Activated CD4-positive, alpha-beta T cell treated with anti-CD3 and anti-CD28 coated beads, Interleukin-2, amount 10 ng/mL, durations not matched to agents 7 days and 5 days (primary cell): ENCODE results near the gene TMEM169. TPM values are rescaled to one million over a fixed set of nuclear protein-coding genes. Genes with fewer than 3 reads are reported as not detected.

Source experiments
- CTCF ChIA-PET: fragments of 350-600 bp; sonication (Branson Sonifier 250); formaldehyde crosslinking; loops from one replicate; lab custom pipeline; 2021; ENCODE audit warnings: antibody characterized with exemption; lab: Charles Lee
- POLR2A ChIA-PET: fragments of 350-600 bp; sonication (Branson Sonifier 250); formaldehyde crosslinking; loops from one replicate; lab custom pipeline; 2021; ENCODE audit warnings: antibody characterized with exemption; lab: Charles Lee
- DNase-seq: peaks from one replicate; pipeline ENCODE4 v3.0.0-alpha.2; 2020
- H3K27ac Mint-ChIP-seq: one replicate; pipeline ENCODE4 v1.8.0; 2021; ENCODE audit warnings: mild to moderate bottlenecking, moderate library complexity, mixed read lengths
- H3K27me3 Mint-ChIP-seq: one replicate; pipeline ENCODE4 v1.8.0; 2021; ENCODE audit warnings: mixed read lengths
- H3K36me3 Mint-ChIP-seq: one replicate; pipeline ENCODE4 v1.8.0; 2021; ENCODE audit warnings: low read depth, mixed read lengths
- H3K4me1 Mint-ChIP-seq: one replicate; pipeline ENCODE4 v1.8.0; 2021; ENCODE audit warnings: mixed read lengths
- H3K4me3 Mint-ChIP-seq: one replicate; pipeline ENCODE4 v1.8.0; 2021; ENCODE audit warnings: mild to moderate bottlenecking, moderate library complexity, mixed read lengths
- H3K9me3 Mint-ChIP-seq: one replicate; pipeline ENCODE4 v1.8.0; 2021; ENCODE audit warnings: mixed read lengths
- total RNA-seq, 2 experiments: library from RNA; stranded (reverse); gene quantifications; one replicate each; pipeline ENCODE4 v1.2.3, GENCODE V29; 2021

Gene TMEM169
- total RNA-seq, 2 experiments from 2014 or later: 2.6 to 3.0 TPM

GRCh38 chr2:216055680-216056079 lies 26.0 kb upstream of the TMEM169 start:
- no peak for DNase-seq
- Mint-ChIP-seq H3K27me3 (no peaks in the 10 kb centered on the region), H3K27ac (peak overlapping the region; percentile 14), H3K4me3 (no peak overlapping the region), H3K4me1 (peaks cover 35% of the 10 kb centered on the region), H3K36me3 (peaks cover 38% of the 10 kb centered on the region), H3K9me3 (no peaks in the 10 kb centered on the region)
- ChIA-PET POLR2A (no interaction called here), CTCF (no interaction called here)

- no peaks in the 10 kb centered on the region for H3K9me3 Mint-ChIP-seq
- CTCF ChIA-PET: interaction anchor here (1.3 kb wide), 1 partner anchor 25 kb away, joined by 4 read pairs; no protein-coding TSS in a partner anchor
- POLR2A ChIA-PET: no interaction called here
- H3K4me3 Mint-ChIP-seq: no peak overlapping the region
- H3K27me3 Mint-ChIP-seq: no peaks in the 10 kb centered on the region
- H3K4me1 Mint-ChIP-seq: peaks cover 35% of the 10 kb centered on the region
- DNase-seq: no peak
- peaks cover 36% of the 10 kb centered on the region for H3K36me3 Mint-ChIP-seq
- H3K27ac Mint-ChIP-seq: peak overlapping the region; percentile 19
These were observed 25.0 kb upstream of the TMEM169 start for GRCh38 chr2:216056739-216057138.

GRCh38 chr2:216057688-216058193 lies 24.0 kb upstream of the TMEM169 start:
- no peaks in the 10 kb centered on the region for H3K9me3 Mint-ChIP-seq
- ChIA-PET CTCF (interaction anchor here (0.6 to 3.2 kb wide), 7 partner anchors 8 to 1419 kb away, joined by 3 to 15 read pairs (median 5); no protein-coding TSS in a partner anchor), POLR2A (no interaction called here)
- peak overlapping the region; percentile 94 for H3K27ac Mint-ChIP-seq
- peaks cover 35% of the 10 kb centered on the region for H3K4me1 Mint-ChIP-seq
- DNase-seq: peak; percentile 79
- H3K4me3 Mint-ChIP-seq: peak overlapping the region; percentile 67
- H3K27me3 Mint-ChIP-seq: no peaks in the 10 kb centered on the region
- peaks cover 38% of the 10 kb centered on the region for H3K36me3 Mint-ChIP-seq

GRCh38 chr2:216059233-216059834 lies 22.4 kb upstream of the TMEM169 start:
- POLR2A ChIA-PET: no interaction called here
- H3K4me3 Mint-ChIP-seq: no peak overlapping the region
- no peak for DNase-seq
- H3K36me3 Mint-ChIP-seq: peaks cover 43% of the 10 kb centered on the region
- H3K9me3 Mint-ChIP-seq: no peaks in the 10 kb centered on the region
- CTCF ChIA-PET: interaction anchor here (0.6 to 3.2 kb wide), 9 partner anchors 12 to 82 kb away, joined by 3 to 15 read pairs (median 4); no protein-coding TSS in a partner anchor
- H3K27ac Mint-ChIP-seq: no peak overlapping the region
- H3K4me1 Mint-ChIP-seq: peaks cover 35% of the 10 kb centered on the region
- no peaks in the 10 kb centered on the region for H3K27me3 Mint-ChIP-seq

GRCh38 chr2:216064014-216064630 lies 17.6 kb upstream of the TMEM169 start:
- H3K4me3 Mint-ChIP-seq: no peak overlapping the region
- H3K27me3 Mint-ChIP-seq: no peaks in the 10 kb centered on the region
- peaks cover 29% of the 10 kb centered on the region for H3K36me3 Mint-ChIP-seq
- H3K9me3 Mint-ChIP-seq: no peaks in the 10 kb centered on the region
- ChIA-PET CTCF (interaction anchor here (0.6 kb wide), 1 partner anchor 22 kb away, joined by 4 read pairs; no protein-coding TSS in a partner anchor), POLR2A (no interaction called here)
- H3K4me1 Mint-ChIP-seq: peaks cover 13% of the 10 kb centered on the region
- DNase-seq: no peak
- no peak overlapping the region for H3K27ac Mint-ChIP-seq

GRCh38 chr2:216064665-216065064 lies 17.1 kb upstream of the TMEM169 start:
- ChIA-PET POLR2A (no interaction called here), CTCF (interaction anchor here (0.6 kb wide), 2 partner anchors 21 to 93 kb away, joined by 3 to 4 read pairs; no protein-coding TSS in a partner anchor)
- peaks cover 26% of the 10 kb centered on the region for H3K36me3 Mint-ChIP-seq
- no peak overlapping the region for H3K4me3 Mint-ChIP-seq
- H3K9me3 Mint-ChIP-seq: no peaks in the 10 kb centered on the region
- DNase-seq: no peak
- no peaks in the 10 kb centered on the region for H3K27me3 Mint-ChIP-seq
- peaks cover 10% of the 10 kb centered on the region for H3K4me1 Mint-ChIP-seq
- no peak overlapping the region for H3K27ac Mint-ChIP-seq

GRCh38 chr2:216066230-216066629 lies 15.5 kb upstream of the TMEM169 start:
- Mint-ChIP-seq H3K27ac (peak overlapping the region; percentile 15), H3K4me3 (no peak overlapping the region), H3K27me3 (no peaks in the 10 kb centered on the region), H3K36me3 (peaks cover 29% of the 10 kb centered on the region), H3K4me1 (peaks cover 9% of the 10 kb centered on the region), H3K9me3 (no peaks in the 10 kb centered on the region)
- ChIA-PET POLR2A (no interaction called here), CTCF (interaction anchor here (0.6 to 1.2 kb wide), 3 partner anchors 18 to 627 kb away, joined by 3 to 4 read pairs (median 4); no protein-coding TSS in a partner anchor)
- no peak for DNase-seq

GRCh38 chr2:216069028-216069427 lies 12.7 kb upstream of the TMEM169 start:
- CTCF ChIA-PET: interaction anchor here (0.8 to 2.8 kb wide), 2 partner anchors 11 to 24 kb away, joined by 3 to 9 read pairs; no protein-coding TSS in a partner anchor
- no peak overlapping the region for H3K4me3 Mint-ChIP-seq
- H3K27me3 Mint-ChIP-seq: no peaks in the 10 kb centered on the region
- H3K4me1 Mint-ChIP-seq: peaks cover 16% of the 10 kb centered on the region
- H3K9me3 Mint-ChIP-seq: no peaks in the 10 kb centered on the region
- H3K36me3 Mint-ChIP-seq: peaks cover 32% of the 10 kb centered on the region
- DNase-seq: no peak
- no peak overlapping the region for H3K27ac Mint-ChIP-seq
- POLR2A ChIA-PET: no interaction called here

- H3K4me1 Mint-ChIP-seq: peaks cover 28% of the 10 kb centered on the region
- ChIA-PET POLR2A (no interaction called here), CTCF (interaction anchor here (0.6 to 2.8 kb wide), 3 partner anchors 12 to 225 kb away, joined by 3 to 9 read pairs (median 4); no protein-coding TSS in a partner anchor)
- peaks cover 39% of the 10 kb centered on the region for H3K36me3 Mint-ChIP-seq
- no peaks in the 10 kb centered on the region for H3K9me3 Mint-ChIP-seq
- no peak for DNase-seq
- H3K27me3 Mint-ChIP-seq: no peaks in the 10 kb centered on the region
- no peak overlapping the region for H3K27ac Mint-ChIP-seq
- no peak overlapping the region for H3K4me3 Mint-ChIP-seq
These were observed 11.5 kb upstream of the TMEM169 start for GRCh38 chr2:216070195-216070594.

- ChIA-PET CTCF (interaction anchor here (1.2 to 2.8 kb wide), 2 partner anchors 10 to 13 kb away, joined by 3 to 9 read pairs; partner anchors contain the start of genes PECR and TMEM169), POLR2A (no interaction called here)
- H3K4me1 Mint-ChIP-seq: peaks cover 37% of the 10 kb centered on the region
- peaks cover 39% of the 10 kb centered on the region for H3K36me3 Mint-ChIP-seq
- H3K27ac Mint-ChIP-seq: no peak overlapping the region
- H3K4me3 Mint-ChIP-seq: no peak overlapping the region
- no peaks in the 10 kb centered on the region for H3K9me3 Mint-ChIP-seq
- no peak for DNase-seq
- H3K27me3 Mint-ChIP-seq: no peaks in the 10 kb centered on the region
These were observed 10.4 kb upstream of the TMEM169 start for GRCh38 chr2:216071111-216071851.

- Mint-ChIP-seq H3K4me3 (no peak overlapping the region), H3K9me3 (no peaks in the 10 kb centered on the region), H3K27me3 (no peaks in the 10 kb centered on the region), H3K36me3 (peaks cover 37% of the 10 kb centered on the region), H3K27ac (no peak overlapping the region), H3K4me1 (peaks cover 37% of the 10 kb centered on the region)
- POLR2A ChIA-PET: no interaction called here
- CTCF ChIA-PET: interaction anchor here (0.7 to 1.2 kb wide), 2 partner anchors 9 to 12 kb away, joined by 3 read pairs; partner anchors contain the start of genes PECR and TMEM169
- no peak for DNase-seq
These were observed 9.2 kb upstream of the TMEM169 start for GRCh38 chr2:216072473-216072872.

- no peak overlapping the region for H3K4me3 Mint-ChIP-seq
- H3K4me1 Mint-ChIP-seq: peaks cover 34% of the 10 kb centered on the region
- ChIA-PET CTCF (no interaction called here), POLR2A (no interaction called here)
- no peaks in the 10 kb centered on the region for H3K27me3 Mint-ChIP-seq
- DNase-seq: no peak
- H3K36me3 Mint-ChIP-seq: peaks cover 37% of the 10 kb centered on the region
- no peaks in the 10 kb centered on the region for H3K9me3 Mint-ChIP-seq
- no peak overlapping the region for H3K27ac Mint-ChIP-seq
These were observed 7.9 kb upstream of the TMEM169 start for GRCh38 chr2:216073773-216074172.
